Femur (tissue), 1 donor: ENCODE measurements around the gene NRCAM.
"Not testable (repeated sequence)": the region's sequence is repeated elsewhere in the genome, so short reads cannot be mapped to it uniquely, and the experiment has no call there.

ENCODE experiments used
- DNase-seq: peaks from one replicate; pipeline ENCODE4 v3.0.0-alpha.2; 2017

NRCAM gene

DNA sequence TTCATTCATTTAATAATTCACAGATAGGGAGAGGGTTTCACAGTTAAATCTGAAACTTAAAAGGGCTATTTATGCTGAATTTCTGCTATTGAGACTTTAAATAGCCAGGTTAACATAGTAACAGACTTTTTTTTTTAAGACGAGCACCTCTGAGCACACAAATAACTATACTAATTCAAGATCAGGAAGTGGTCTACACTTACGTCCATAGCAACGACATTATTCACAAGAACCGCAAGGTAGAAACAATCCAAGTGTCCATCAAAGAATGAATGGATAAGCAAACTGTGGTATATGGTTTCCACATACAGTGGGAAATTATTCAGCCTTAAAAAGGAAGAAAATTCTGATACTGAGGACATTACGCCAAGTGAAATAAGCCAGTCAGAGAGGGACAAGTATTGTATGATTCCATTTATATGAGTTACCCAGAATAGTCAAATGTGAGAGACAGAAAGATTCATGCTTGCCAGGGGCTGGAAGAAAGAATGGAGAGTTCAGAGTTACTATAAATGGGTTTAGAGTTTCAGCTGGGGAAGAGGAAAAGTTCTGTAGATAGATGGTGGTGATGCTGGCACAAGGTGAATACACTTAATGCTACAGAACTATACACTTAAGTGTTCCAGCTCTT is 185.7 kb downstream of the NRCAM start:
- no peak for DNase-seq

- no peak for DNase-seq
These were observed 187.9 kb downstream of the NRCAM start for GRCh38 chr7:108268200-108268820.

GRCh38 chr7:108267615-108268014 is 188.6 kb downstream of the NRCAM start:
- no peak for DNase-seq

GRCh38 chr7:108266491-108266890 is 189.7 kb downstream of the NRCAM start:
- DNase-seq, result no peak

DNA sequence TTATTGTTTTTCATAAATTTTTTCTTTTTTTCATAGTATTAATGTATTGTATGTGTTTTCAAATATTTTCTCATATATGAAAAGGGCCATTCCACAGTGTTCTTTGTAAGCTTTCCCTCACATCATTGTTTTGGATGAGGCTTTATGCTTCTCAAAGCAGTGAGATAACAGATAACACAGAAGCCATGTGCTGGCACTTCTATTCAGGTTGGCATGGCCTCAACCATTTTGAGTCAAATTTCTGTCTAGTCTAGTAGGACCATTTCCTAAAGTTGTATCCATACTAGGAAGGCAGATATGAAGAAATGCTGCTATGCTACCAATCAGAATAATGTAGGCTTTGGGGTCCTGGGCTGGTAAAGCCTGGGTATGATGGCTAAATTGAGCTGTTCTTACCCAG is 190.2 kb downstream of the NRCAM start:
- no peak for DNase-seq

GRCh38 chr7:108265007-108265406 is 191.2 kb downstream of the NRCAM start:
- no peak for DNase-seq

DNA sequence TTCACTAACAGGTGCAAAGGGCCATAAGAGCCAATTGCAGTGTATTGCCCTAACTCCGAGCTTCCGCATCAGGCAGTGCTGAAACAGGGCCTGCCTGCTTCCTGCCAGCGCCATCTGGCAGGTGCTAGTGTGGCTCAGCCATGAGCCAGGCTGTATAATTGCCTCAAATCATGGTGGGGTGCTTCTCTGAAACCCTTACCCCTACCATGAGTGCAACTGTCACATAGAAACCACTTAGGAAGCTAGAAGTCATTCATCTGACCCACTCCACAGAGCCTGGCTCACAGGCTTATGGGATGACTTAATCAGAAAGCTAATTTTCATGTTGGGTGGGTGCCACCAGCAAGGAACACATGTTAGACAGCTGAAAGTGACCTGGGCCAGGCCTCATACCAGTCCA is 192.8 kb downstream of the NRCAM start:
- peak; percentile 47 for DNase-seq

DNA sequence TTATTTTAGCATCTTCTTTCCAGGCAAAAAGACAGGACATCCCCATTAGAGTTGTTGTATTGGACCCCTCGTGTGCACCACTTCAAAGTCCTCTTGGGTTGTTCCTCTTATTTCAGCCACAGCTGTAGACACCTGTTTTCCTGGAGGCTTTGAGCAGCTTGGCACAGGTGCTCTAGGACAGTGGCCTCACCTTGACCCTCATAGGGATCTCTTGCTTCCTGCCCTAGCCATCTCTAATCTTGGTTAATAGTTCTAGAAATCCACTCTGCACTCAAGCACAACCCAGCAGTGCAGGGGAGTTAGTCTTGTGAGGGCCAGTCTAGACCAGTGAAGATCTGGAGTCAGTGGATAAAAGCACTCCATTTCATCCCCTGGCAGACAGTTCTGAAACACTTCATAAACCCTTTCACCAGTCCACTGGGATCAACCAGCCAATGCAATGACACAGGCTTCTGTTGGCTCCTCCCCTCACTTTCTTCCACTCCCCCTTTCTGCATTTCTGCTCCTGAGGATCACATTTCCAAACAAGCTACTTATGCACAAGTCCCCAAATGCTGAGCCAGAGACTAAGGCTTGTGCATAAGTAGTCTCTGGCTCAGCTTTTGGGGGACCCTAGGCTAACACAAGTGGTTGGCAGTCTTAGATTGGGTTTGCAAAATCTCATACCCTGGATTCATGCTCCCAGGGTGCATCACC is 194.5 kb downstream of the NRCAM start:
- DNase-seq, result no peak

GRCh38 chr7:108259447-108259846 is 196.8 kb downstream of the NRCAM start:
- DNase-seq, result not testable (repeated sequence)

GRCh38 chr7:108257954-108258353 is 198.3 kb downstream of the NRCAM start:
- no peak for DNase-seq

DNA sequence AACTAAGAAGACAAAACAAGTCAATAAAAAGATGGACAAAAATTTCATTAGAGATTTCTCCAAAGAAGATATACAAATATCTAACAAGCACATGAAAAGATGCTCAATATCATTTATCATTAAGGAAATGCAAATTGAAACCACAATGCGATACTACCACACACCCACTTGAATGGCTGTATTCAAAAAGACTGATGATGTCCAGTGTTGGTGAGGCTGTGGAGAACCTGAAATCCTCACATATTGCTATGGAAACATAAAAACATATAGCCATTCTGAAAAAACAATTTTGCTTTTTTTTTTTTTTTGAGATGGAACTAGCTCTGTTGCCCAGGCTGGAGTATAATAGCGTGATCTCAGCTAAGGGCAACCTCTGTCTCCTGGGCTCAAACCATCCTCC is 202.0 kb downstream of the NRCAM start:
- DNase-seq, result no peak

- no peak for DNase-seq
These were observed 202.8 kb downstream of the NRCAM start for GRCh38 chr7:108253275-108254044.

DNA sequence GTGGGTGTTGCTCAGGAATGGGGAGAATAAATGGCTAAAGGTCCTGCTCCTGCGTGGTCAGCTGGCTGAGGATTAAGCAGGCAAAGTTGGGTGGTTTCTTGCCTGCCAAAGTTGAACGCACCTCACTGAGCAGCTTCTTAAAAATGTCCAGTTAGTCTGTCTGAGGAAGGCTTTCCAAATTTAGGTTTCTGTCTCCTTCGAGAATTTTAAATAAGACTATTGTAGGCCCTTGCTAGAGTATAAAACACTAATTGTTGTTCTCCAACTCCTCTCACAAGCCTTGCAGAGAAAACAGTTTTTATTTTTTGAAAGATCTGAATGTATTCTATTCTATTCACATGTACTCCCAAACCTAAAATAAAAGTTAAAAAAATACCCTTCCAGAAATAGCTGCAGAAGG is 204.1 kb downstream of the NRCAM start:
- no peak for DNase-seq

DNA sequence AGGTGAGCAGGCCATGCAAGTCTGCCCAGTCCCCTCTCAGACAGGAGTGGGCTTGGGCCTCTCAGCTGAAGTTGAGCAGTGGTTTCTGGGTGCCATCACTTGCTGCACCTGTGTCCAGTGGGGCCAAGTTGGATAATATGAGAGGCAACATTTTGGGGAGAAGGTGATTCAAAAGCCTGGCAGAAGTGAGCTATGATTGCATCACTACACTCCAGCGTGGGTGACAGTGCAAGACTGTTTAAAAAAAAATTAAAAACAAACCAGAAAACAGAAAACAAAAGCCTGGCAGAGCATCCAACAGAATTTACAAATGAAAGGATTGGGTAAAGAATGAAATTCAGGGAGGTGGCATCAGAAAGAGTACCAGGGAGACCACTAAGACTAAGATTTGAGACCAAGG is 204.5 kb downstream of the NRCAM start:
- no peak for DNase-seq

- no peak for DNase-seq
These were observed 206.8 kb downstream of the NRCAM start for GRCh38 chr7:108249453-108249852.

GRCh38 chr7:108248821-108249220 is 207.4 kb downstream of the NRCAM start:
- DNase-seq, result no peak

GRCh38 chr7:108248418-108248817 is 207.8 kb downstream of the NRCAM start:
- no peak for DNase-seq

GRCh38 chr7:108247614-108248013 is 208.6 kb downstream of the NRCAM start:
- DNase-seq, result no peak

- DNase-seq, result no peak
These were observed 209.9 kb downstream of the NRCAM start for GRCh38 chr7:108246227-108246837.

DNA sequence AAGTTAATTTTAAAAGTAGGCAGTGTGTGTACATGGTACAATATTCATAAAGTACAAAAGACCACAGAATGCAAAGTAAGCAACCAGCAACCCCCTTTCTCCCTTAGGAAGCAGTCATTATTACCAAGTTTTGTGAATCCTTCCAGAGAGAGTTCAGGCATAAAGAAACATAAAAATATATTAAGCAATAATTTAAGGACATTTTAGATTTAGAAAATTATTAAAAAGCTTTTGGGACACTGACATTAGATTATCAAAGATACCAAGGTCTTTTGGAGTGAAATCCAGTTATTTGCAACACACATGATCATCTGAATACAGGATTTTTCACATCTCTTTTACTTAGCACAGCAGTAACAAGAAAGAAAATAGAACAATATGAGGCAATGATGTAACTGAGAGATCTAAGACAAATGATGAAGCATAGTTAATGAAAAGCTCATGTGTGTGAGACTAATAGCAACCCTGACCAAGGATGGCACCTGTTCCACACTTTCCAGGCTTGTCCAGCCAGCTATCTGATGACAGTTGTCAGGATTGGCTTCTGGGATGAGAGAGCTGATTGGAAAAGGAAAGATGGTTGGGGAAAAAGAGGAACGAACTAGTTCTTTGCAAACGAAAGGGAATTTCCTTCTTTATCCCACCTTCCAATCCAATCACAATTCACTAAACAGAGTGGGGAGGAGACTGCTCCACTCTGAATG is 210.6 kb downstream of the NRCAM start:
- DNase-seq, result no peak

- no peak for DNase-seq
These were observed 212.1 kb downstream of the NRCAM start for GRCh38 chr7:108244110-108244509.

DNA sequence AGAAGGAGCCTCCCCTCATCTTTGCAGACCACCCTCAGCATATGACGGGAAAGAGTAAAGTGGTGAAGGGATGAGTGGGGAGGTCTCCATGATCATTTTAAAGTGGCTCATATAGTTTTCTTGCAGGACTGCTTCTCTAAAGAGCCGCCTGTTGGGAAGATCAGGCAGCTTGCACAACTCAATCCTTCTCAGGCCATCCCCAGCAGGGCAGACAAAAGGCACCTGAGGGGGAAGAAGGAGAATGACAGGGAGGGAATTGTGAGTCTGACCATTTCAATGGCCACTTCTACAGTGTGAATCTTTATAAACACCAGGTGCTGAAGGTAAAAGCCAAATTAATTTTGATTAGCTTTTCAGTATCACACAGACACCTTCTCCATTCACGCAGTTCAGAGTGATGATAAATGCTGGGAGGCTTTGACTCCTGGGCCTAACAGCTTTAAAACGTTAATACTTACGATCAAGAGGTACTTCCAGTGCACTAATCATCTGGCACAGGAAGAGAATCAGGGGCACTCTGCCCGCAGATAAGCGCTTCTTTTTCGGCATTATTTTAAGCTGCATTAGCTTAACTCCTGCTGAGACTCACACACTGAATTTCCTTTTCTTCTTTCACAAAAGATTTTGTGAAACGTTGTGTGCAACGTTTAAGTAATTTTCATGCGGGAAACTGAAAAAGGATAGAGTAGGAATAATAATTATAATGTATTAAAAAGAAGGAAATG is 216.6 kb downstream of the NRCAM start:
- DNase-seq, result no peak
